C4-2B (cell line): ENCODE data around the gene PPP2R2C.

Experiments
- H3K27ac ChIP-seq: fragments of 450-650 bp; 2 replicates; pipeline ENCODE4 v1.5.1; 2017
- ZFX ChIP-seq: fragments of 450-650 bp; IDR thresholded peaks from 2 replicates; pipeline ENCODE4 v1.6.1; 2017
- TF ChIP-seq, protein P1 (sequence below): fragments of 450-650 bp; conservative IDR thresholded peaks from 2 replicates; pipeline ENCODE4 v1.5.1; 2017; ENCODE audit warnings: mild to moderate bottlenecking

The PPP2R2C gene

DNA sequence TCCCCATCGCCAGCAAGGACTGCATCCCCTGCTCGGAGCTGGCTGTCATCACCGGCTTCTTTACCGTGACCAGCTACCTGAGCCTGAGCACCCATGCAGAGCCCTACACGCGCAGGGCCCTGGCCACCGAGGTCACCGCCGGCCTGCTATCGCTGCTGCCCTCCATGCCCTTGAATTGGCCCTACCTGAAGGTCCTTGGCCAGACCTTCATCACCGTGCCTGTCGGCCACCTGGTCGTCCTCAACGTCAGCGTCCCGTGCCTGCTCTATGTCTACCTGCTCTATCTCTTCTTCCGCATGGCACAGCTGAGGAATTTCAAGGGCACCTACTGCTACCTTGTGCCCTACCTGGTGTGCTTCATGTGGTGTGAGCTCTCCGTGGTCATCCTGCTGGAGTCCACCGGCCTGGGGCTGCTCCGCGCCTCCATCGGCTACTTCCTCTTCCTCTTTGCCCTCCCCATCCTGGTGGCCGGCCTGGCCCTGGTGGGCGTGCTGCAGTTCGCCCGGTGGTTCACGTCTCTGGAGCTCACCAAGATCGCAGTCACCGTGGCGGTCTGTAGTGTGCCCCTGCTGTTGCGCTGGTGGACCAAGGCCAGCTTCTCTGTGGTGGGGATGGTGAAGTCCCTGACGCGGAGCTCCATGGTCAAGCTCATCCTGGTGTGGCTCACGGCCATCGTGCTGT is 171.2 kb downstream of the PPP2R2C start:
- H3K27ac ChIP-seq: no peak overlapping the region
- TF ChIP-seq ZFX: no peak
- TF ChIP-seq, protein P1, sequence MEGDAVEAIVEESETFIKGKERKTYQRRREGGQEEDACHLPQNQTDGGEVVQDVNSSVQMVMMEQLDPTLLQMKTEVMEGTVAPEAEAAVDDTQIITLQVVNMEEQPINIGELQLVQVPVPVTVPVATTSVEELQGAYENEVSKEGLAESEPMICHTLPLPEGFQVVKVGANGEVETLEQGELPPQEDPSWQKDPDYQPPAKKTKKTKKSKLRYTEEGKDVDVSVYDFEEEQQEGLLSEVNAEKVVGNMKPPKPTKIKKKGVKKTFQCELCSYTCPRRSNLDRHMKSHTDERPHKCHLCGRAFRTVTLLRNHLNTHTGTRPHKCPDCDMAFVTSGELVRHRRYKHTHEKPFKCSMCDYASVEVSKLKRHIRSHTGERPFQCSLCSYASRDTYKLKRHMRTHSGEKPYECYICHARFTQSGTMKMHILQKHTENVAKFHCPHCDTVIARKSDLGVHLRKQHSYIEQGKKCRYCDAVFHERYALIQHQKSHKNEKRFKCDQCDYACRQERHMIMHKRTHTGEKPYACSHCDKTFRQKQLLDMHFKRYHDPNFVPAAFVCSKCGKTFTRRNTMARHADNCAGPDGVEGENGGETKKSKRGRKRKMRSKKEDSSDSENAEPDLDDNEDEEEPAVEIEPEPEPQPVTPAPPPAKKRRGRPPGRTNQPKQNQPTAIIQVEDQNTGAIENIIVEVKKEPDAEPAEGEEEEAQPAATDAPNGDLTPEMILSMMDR: no peak

DNA sequence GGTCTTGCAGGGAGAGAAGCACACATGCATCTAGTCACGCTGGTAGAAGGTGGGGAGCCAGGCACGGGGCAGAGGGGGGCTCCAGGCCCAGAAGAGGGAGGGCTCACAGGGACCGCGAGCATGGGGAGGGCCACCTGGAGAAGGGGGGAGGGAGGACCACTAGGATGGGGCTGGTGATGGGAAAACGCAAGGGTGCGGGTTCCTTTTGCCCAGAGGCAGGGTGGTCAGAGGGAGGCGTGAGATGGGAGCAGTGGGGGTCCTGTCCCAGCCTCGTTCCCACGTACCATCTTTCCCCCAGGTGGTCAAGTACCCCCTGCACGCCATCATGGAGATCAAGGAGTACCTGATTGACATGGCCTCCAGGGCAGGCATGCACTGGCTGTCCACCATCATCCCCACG is 172.1 kb downstream of the PPP2R2C start:
- TF ChIP-seq ZFX: no peak
- TF ChIP-seq, protein P1: no peak
- no peak overlapping the region for H3K27ac ChIP-seq

DNA sequence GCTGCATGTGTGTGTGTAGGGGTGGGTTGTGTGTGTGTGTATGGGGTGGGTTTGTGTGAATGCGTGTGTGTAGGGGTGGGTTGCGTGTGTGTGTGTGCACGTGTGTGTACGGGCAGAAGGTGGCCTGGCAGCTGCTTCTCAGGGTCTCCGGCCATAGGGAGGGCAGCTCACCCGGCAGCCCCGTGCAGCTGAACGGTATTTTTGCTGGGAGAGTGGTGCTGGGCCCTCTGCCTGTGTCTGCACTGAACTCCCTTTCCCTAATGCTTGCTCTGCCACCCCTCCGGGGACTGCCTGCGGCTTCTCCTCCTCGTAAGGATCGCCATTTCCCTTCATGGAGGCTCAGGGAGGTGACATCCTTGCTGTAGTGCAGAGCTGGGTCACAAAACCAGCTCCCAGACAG is 172.5 kb downstream of the PPP2R2C start:
- H3K27ac ChIP-seq: no peak overlapping the region
- TF ChIP-seq, protein P1: no peak
- TF ChIP-seq ZFX: no peak

DNA sequence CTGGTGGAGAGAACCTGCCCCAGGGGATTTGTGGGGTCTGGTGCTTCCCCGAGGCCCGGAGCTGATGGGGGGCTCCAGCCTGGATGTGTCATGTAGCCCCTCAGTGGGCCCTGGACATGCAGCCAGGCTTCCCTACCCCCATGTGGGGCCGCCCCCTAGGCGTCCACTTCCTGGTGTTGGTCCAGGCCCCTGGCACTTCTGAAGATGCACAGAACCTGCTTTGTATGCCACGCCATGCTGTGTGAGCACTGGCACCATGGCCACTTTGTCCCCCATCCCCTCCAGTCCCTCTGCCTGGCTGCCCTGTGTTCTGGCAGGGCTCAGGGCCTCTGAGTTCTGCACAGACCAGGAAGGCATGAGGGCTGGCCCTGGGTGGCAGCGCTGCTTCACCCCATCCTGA is 173.6 kb downstream of the PPP2R2C start:
- H3K27ac ChIP-seq: no peak overlapping the region
- no peak for TF ChIP-seq ZFX
- TF ChIP-seq, protein P1: no peak

DNA sequence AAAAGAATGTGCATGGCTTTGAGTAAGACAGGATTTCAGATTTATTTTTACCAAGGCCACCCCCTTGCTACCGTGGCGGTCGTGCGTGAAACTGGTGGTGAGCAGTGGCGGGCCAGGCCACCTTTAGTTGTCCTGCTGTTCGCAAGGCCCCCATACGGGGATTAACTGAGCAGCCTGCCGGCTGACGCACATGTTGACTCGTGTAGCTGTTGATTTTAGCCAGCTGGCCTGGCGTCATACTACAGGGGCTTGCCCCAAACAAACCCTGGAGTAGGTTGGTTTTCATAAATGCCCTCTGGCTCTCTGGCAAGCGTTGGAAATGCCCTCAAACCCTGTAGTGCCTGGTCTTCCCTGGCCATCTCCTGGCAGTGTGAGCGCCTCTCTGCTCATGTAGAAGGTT is 174.4 kb downstream of the PPP2R2C start:
- no peak overlapping the region for H3K27ac ChIP-seq
- no peak for TF ChIP-seq ZFX
- TF ChIP-seq, protein P1: no peak

DNA sequence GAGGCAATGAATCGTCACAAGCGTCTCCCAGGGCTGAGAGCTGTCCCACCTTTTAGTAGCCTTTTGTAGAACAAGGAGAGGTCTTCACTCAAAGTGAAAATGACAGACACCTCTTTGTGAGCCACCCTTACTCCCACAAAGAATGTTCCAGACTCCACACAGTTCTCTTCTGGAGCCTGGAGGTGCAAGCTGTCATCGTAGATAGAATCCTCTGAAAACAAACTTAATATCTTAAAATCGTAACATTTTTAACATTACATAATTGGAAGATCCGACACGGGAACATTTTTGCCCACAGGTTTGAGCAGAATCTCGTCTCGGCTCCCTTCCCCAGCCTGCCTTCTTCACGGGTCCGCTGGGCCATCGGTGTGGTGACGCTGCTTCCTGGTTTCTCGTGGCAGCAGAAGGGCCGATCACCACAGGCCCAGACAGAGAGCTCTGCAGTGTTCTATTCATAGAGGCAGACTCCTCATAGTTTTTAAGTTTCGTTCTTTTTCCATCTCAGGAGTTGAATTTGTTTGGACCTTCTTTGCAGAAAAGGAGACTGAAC is 175.1 kb downstream of the PPP2R2C start:
- no peak for TF ChIP-seq ZFX
- TF ChIP-seq, protein P1: no peak
- no peak overlapping the region for H3K27ac ChIP-seq

DNA sequence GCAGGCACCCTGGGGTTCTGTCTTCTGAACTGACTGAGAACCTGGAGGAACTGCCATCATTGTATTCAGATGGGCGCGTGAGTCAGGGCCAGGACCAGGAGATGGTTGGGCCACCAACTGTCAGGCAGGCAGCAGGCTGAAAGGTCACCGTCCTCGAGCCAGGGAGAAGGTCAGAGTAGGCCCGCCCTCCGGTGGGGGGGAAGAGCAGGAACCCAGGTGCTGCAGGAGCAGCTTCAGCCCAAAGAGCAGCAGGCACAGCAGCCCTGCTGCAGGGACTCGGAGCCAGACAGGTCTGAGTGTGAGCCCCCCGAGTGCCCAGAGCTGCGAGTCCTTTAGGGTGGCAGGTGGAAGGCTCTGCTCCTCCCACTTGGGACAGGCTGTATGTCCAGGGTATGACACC is 176.4 kb downstream of the PPP2R2C start:
- H3K27ac ChIP-seq: no peak overlapping the region

More for the DNA sequence above, 176.4 kb downstream of the PPP2R2C start:
- TF ChIP-seq ZFX: no peak
- TF ChIP-seq, protein P1: no peak
